Neural cell (in vitro differentiated cells): ENCODE results near the gene NARF.

Source experiments
- EP300 ChIP-seq: fragments of 450-650 bp; conservative IDR thresholded peaks from 2 replicates; pipeline ENCODE4 v1.6.1; 2014; ENCODE audit warnings: antibody characterized with exemption, mild to moderate bottlenecking, moderate library complexity; ENCODE audit not compliant: poor library complexity, severe bottlenecking
- EZH2 ChIP-seq: fragments of 200-600, 300-800 bp; shearing (Covaris generic), sonication (generic); IDR thresholded peaks from 2 replicates; pipeline ENCODE4 v1.6.1; 2014; ENCODE audit warnings: antibody characterized with exemption, low read length, borderline replicate concordance, mild to moderate bottlenecking; ENCODE audit not compliant: insufficient read depth, poor library complexity, severe bottlenecking
- MXI1 ChIP-seq: fragments of 450-650 bp; conservative IDR thresholded peaks from 2 replicates; pipeline ENCODE4 v1.6.1; 2014; ENCODE audit warnings: antibody characterized with exemption, mild to moderate bottlenecking; ENCODE audit not compliant: poor library complexity, severe bottlenecking
- POLR2AphosphoS5 ChIP-seq: IDR thresholded peaks from 2 replicates; pipeline ENCODE4 v1.6.1; 2012
- RAD21 ChIP-seq: fragments of 450-650 bp; conservative IDR thresholded peaks from 2 replicates; pipeline ENCODE4 v1.6.1; 2014; ENCODE audit warnings: antibody characterized with exemption, mild to moderate bottlenecking, moderate library complexity
- SMC3 ChIP-seq: fragments of 450-650 bp; conservative IDR thresholded peaks from 2 replicates; pipeline ENCODE4 v1.6.1; 2014; ENCODE audit warnings: antibody characterized with exemption, mild to moderate bottlenecking, moderate library complexity; ENCODE audit not compliant: poor library complexity
- TAF1 ChIP-seq: IDR thresholded peaks from 2 replicates; pipeline ENCODE4 v1.6.1; 2012; ENCODE audit warnings: low read depth
- TF ChIP-seq, protein P1 (sequence below): fragments of 450-650 bp; IDR thresholded peaks from 2 replicates; pipeline ENCODE4 v1.5.1; 2014; ENCODE audit warnings: antibody characterized with exemption, mild to moderate bottlenecking, moderate library complexity; ENCODE audit not compliant: poor library complexity, severe bottlenecking

DNA sequence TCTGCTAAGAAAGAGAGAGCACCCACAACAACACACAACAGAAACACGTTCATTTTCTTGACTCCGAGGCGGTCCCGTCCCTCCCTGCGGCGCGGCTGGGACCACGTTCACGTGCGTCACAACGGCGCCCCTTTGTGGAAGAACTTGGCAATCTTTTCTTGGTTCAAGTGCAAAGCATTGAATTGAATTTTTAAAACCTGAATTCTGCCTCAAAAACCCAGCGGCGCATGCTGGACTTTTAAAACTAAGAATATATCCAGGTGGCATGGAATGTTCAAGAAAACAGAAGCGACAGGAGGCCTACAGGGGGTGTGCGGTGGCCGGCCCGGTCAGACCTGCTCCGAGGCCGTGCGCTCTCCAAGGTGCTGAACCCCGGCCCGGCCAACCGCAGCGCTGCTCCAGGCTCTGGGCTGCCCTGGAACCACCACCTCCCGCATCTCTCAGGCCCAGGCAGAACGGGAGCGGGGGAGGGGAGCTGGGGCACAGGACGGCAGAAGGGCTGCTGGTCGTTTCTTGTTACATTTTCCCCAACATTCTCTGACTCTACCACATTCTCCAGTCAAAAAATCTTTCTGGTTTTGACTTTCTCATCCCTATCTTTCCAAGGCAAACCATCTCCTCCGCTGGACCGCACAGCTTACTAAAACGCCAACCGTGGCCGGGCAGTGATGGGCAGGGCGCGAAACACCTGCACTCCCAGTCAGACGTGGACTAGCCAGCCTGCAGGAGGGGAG is 43.8 kb upstream of the NARF start:
- TF ChIP-seq, protein P1, sequence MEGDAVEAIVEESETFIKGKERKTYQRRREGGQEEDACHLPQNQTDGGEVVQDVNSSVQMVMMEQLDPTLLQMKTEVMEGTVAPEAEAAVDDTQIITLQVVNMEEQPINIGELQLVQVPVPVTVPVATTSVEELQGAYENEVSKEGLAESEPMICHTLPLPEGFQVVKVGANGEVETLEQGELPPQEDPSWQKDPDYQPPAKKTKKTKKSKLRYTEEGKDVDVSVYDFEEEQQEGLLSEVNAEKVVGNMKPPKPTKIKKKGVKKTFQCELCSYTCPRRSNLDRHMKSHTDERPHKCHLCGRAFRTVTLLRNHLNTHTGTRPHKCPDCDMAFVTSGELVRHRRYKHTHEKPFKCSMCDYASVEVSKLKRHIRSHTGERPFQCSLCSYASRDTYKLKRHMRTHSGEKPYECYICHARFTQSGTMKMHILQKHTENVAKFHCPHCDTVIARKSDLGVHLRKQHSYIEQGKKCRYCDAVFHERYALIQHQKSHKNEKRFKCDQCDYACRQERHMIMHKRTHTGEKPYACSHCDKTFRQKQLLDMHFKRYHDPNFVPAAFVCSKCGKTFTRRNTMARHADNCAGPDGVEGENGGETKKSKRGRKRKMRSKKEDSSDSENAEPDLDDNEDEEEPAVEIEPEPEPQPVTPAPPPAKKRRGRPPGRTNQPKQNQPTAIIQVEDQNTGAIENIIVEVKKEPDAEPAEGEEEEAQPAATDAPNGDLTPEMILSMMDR: peak; percentile 81
- TF ChIP-seq EP300 (no peak), EZH2 (no peak), POLR2AphosphoS5 (no peak), TAF1 (no peak), SMC3 (peak; percentile 87), RAD21 (peak; percentile 88), MXI1 (no peak)
